ENCODE data around the gene STX3.
A peak's percentile ranks its signal among the peaks of the same experiment; 100 is the strongest.

STX3 gene

DNA sequence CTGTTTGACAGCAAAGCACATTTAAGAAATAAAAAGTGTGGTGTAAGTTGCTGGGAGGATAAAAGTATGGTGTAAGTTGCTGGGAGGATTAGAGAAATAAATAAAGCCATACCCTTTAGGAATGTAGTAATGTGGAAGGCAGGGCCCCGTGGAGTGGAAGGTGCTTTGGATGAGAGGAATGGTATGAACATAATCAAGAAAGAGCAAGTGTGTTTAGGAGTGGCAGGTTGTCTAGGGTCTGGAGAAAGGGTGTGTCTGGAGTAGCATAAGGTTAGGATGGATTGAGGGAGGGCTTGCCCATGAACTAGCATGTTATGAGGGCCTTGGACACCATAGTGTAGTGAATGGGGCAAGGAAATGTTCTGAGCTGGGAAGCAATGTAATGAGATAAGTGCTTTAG, 37.3 kb downstream of the STX3 start:
- Histone ChIP-seq H2BK5ac (ENCODE audit: low read length) (no peak overlapping the region), H4K5ac (ENCODE audit: low read length) (no peak overlapping the region), H3K4me2 (ENCODE audit: low read length) (no peak overlapping the region), H2AK5ac (ENCODE audit: low read length) (no peak overlapping the region), H3K23ac (ENCODE audit: low read length) (no peak overlapping the region), H3K18ac (ENCODE audit: low read length) (no peak overlapping the region), H3K27me3 (ENCODE audit: insufficient read depth, low read length, poor library complexity) (no peaks in the 10 kb centered on the region), H3K4me1 (ENCODE audit: control insufficient read depth, low read depth, low read length) (no peaks in the 10 kb centered on the region), H3K56ac (ENCODE audit: low read length) (no peak overlapping the region), H3K36me3 (ENCODE audit: control insufficient read depth, insufficient read depth, low read length) (peaks cover 4% of the 10 kb centered on the region), H3K9ac (ENCODE audit: low read length) (no peak overlapping the region), H3K4me3 (ENCODE audit: low read length) (no peak overlapping the region), H3K4ac (ENCODE audit: low read depth, low read length) (no peak overlapping the region), H4K8ac (ENCODE audit: low read depth, low read length) (no peak overlapping the region), H2BK15ac (replicated peaks; ENCODE audit: low read depth) (no peak overlapping the region), H3K27ac (ENCODE audit: low read depth, low read length) (no peak overlapping the region), H3K79me2 (ENCODE audit: control insufficient read depth, insufficient read depth, low read length) (no peaks in the 10 kb centered on the region), H2BK120ac (ENCODE audit: low read depth, low read length) (no peak overlapping the region), H3K79me1 (ENCODE audit: low read length) (no peaks in the 10 kb centered on the region)
- DNase-seq = no peak
- no CpG with 5 or more reads among the region's 1 CpG for WGBS (ENCODE audit: extremely low coverage, insufficient coverage, low lambda C conversion rate)

DNA sequence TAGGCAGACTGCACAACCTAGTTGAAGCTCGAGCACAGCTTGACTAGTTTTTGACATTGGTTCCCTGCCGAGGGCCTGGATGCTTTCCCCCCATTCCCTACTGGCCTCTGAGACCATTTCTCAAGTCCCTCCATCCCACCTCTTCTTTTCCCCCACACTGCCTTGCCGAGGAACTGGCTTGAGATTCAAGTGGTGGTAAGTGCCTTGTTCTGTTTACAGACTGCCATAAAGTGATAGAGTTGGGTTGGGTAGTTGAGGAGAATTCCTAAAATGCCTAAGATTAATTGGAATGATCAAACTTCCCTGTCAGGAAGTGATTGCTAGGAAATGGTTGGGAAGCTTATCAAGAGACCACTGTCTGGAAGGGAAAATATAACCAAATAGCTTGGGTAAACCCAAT, 39.2 kb downstream of the STX3 start:
- Histone ChIP-seq H3K27ac (ENCODE audit: low read depth, low read length) (no peak overlapping the region), H3K4me3 (ENCODE audit: low read length) (no peak overlapping the region), H4K8ac (ENCODE audit: low read depth, low read length) (no peak overlapping the region), H4K5ac (ENCODE audit: low read length) (no peak overlapping the region), H2BK120ac (ENCODE audit: low read depth, low read length) (no peak overlapping the region), H3K4me1 (ENCODE audit: control insufficient read depth, low read depth, low read length) (no peaks in the 10 kb centered on the region), H3K56ac (ENCODE audit: low read length) (no peak overlapping the region), H2BK5ac (ENCODE audit: low read length) (no peak overlapping the region), H2AK5ac (ENCODE audit: low read length) (no peak overlapping the region), H3K27me3 (ENCODE audit: insufficient read depth, low read length, poor library complexity) (no peaks in the 10 kb centered on the region), H3K4ac (ENCODE audit: low read depth, low read length) (no peak overlapping the region), H3K18ac (ENCODE audit: low read length) (no peak overlapping the region), H3K79me2 (ENCODE audit: control insufficient read depth, insufficient read depth, low read length) (no peaks in the 10 kb centered on the region), H3K9ac (ENCODE audit: low read length) (no peak overlapping the region), H2BK15ac (replicated peaks; ENCODE audit: low read depth) (no peak overlapping the region), H3K79me1 (ENCODE audit: low read length) (no peaks in the 10 kb centered on the region), H3K4me2 (ENCODE audit: low read length) (no peak overlapping the region), H3K36me3 (ENCODE audit: control insufficient read depth, insufficient read depth, low read length) (peaks cover 4% of the 10 kb centered on the region), H3K23ac (ENCODE audit: low read length) (no peak overlapping the region)
- no peak for DNase-seq
- WGBS (ENCODE audit: extremely low coverage, insufficient coverage, low lambda C conversion rate) = no CpG with 5 or more reads among the region's 3 CpGs

DNA sequence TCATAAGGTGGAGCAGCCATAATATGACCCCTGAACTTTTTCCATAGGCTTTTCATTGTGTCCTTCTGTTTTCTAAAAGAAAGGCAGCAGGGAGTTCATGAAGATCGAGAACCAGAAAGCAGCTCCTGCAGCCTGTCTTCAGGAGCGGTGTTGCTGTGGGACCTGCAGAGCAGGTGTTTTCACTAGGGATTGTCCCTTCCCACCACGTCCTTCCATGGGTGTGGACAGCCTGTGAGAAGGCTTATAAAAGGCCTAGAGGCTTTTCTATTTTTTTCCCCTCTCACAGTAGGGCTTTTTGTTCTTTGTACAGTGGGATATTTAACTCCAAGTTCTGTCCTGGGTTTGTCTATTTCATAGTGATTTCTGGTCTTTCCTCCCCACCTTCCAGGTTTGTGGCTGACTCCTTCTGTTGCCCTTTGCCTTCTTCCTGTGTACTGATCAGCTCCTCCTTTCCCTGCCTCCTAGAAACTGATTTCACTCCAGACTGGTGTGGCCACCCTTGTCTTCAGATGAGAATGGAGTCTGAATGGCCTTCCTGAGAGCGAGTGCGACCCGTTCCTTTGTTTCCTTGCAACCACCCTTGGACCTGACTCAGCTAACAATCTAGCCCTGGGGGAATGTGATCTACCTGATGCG, 45.3 kb downstream of the STX3 start:
- H3K27me3 ChIP-seq (ENCODE audit: insufficient read depth, low read length, poor library complexity) = no peaks in the 10 kb centered on the region
- H3K36me3 ChIP-seq (ENCODE audit: control insufficient read depth, insufficient read depth, low read length) = no peaks in the 10 kb centered on the region
- no peak overlapping the region for H2BK5ac ChIP-seq (ENCODE audit: low read length)
- H3K4me1 ChIP-seq (ENCODE audit: control insufficient read depth, low read depth, low read length) = peaks cover 2% of the 10 kb centered on the region
- no peak overlapping the region for H4K8ac ChIP-seq (ENCODE audit: low read depth, low read length)
- no peaks in the 10 kb centered on the region for H3K79me1 ChIP-seq (ENCODE audit: low read length)
- no peak overlapping the region for H3K18ac ChIP-seq (ENCODE audit: low read length)
- no peak for DNase-seq
- H3K4me2 ChIP-seq (ENCODE audit: low read length) = no peak overlapping the region
- H3K23ac ChIP-seq (ENCODE audit: low read length) = no peak overlapping the region
- H4K5ac ChIP-seq (ENCODE audit: low read length) = no peak overlapping the region
- H3K27ac ChIP-seq (ENCODE audit: low read depth, low read length) = no peak overlapping the region
- no peak overlapping the region for H2AK5ac ChIP-seq (ENCODE audit: low read length)
- no peaks in the 10 kb centered on the region for H3K79me2 ChIP-seq (ENCODE audit: control insufficient read depth, insufficient read depth, low read length)
- no peak overlapping the region for H2BK120ac ChIP-seq (ENCODE audit: low read depth, low read length)
- H3K56ac ChIP-seq (ENCODE audit: low read length) = no peak overlapping the region
- H3K9ac ChIP-seq (ENCODE audit: low read length) = no peak overlapping the region
- H3K4ac ChIP-seq (ENCODE audit: low read depth, low read length) = no peak overlapping the region
- no peak overlapping the region for H2BK15ac ChIP-seq (replicated peaks; ENCODE audit: low read depth)
- no peak overlapping the region for H3K4me3 ChIP-seq (ENCODE audit: low read length)
- no CpG with 5 or more reads among the region's 7 CpGs for WGBS (ENCODE audit: extremely low coverage, insufficient coverage, low lambda C conversion rate)

DNA sequence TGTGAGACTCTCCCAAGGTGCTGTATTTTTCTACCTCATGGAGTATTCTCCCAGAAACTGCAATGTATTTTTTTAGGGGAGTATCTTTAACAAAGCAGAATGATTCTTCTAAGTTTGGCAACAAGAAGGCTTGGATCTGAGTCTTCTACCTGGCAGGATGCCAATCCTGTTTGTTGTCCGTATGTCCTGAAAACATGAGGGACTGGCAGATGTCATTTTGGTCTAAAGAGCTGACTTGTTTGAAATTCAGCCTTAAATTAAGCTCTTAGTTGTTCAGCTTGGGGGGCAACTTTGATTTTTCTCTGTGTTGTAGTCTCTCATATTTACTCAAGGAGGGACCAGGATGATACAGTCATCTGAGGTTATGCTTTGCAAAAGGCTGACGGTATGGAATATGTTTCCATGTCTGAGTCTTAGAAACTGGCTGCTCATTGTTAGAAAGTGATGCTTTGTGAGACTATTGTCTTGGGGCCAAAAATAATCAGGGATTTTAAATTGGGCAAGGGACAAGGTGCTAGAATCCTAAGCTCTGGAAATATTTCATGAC, 46.1 kb downstream of the STX3 start:
- no peak overlapping the region for H3K23ac ChIP-seq (ENCODE audit: low read length)
- H4K8ac ChIP-seq (ENCODE audit: low read depth, low read length) = no peak overlapping the region
- DNase-seq = no peak
- H3K9ac ChIP-seq (ENCODE audit: low read length) = no peak overlapping the region
- H2BK15ac ChIP-seq (replicated peaks; ENCODE audit: low read depth) = no peak overlapping the region
- no peak overlapping the region for H3K4ac ChIP-seq (ENCODE audit: low read depth, low read length)
- no peak overlapping the region for H3K4me2 ChIP-seq (ENCODE audit: low read length)
- no peak overlapping the region for H2AK5ac ChIP-seq (ENCODE audit: low read length)
- peaks cover 2% of the 10 kb centered on the region for H3K4me1 ChIP-seq (ENCODE audit: control insufficient read depth, low read depth, low read length)
- H4K5ac ChIP-seq (ENCODE audit: low read length) = no peak overlapping the region
- H3K27ac ChIP-seq (ENCODE audit: low read depth, low read length) = no peak overlapping the region
- H3K56ac ChIP-seq (ENCODE audit: low read length) = no peak overlapping the region
- no peaks in the 10 kb centered on the region for H3K79me2 ChIP-seq (ENCODE audit: control insufficient read depth, insufficient read depth, low read length)
- no peak overlapping the region for H2BK120ac ChIP-seq (ENCODE audit: low read depth, low read length)
- no peak overlapping the region for H3K4me3 ChIP-seq (ENCODE audit: low read length)
- H3K79me1 ChIP-seq (ENCODE audit: low read length) = no peaks in the 10 kb centered on the region
- no peak overlapping the region for H3K18ac ChIP-seq (ENCODE audit: low read length)
- no peak overlapping the region for H2BK5ac ChIP-seq (ENCODE audit: low read length)
- H3K36me3 ChIP-seq (ENCODE audit: control insufficient read depth, insufficient read depth, low read length) = peaks cover 2% of the 10 kb centered on the region
- no peaks in the 10 kb centered on the region for H3K27me3 ChIP-seq (ENCODE audit: insufficient read depth, low read length, poor library complexity)
- no CpG with 5 or more reads among the region's 2 CpGs for WGBS (ENCODE audit: extremely low coverage, insufficient coverage, low lambda C conversion rate)

DNA sequence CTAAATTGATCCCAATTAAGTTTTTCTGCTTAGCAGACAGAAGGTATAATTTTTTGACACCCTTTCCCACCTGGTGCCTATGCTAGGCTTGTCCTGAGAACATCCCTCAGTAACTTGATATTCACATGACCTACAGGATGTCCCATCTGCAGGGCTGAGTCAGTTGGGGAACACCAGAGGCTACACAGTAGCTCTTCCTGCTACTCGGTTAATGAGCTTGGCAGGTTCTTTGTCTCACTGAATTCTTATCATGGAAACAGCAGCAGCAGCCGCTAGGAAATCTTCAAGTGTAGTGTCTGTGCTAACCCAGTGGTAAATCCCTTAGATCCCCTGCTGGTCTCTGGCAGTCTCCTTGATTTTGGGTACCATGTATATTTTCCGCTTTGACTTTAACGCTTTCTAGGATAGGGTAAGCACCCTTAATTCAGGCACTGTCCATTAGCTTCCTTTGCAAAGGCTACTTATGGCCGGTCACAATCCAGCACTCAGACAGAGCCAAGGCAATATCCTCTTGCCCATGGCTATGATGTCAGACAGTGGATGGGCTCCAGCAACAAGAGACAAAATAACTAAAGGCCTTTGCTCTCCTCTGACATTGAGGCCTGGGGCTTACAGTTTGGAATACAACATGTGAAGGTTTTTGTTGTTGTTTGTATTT, 46.9 kb downstream of the STX3 start:
- no peak overlapping the region for H2AK5ac ChIP-seq (ENCODE audit: low read length)
- H3K4me2 ChIP-seq (ENCODE audit: low read length) = no peak overlapping the region
- H3K36me3 ChIP-seq (ENCODE audit: control insufficient read depth, insufficient read depth, low read length) = peaks cover 7% of the 10 kb centered on the region
- no peak overlapping the region for H3K56ac ChIP-seq (ENCODE audit: low read length)
- H4K8ac ChIP-seq (ENCODE audit: low read depth, low read length) = no peak overlapping the region
- no CpG with 5 or more reads among the region's 5 CpGs for WGBS (ENCODE audit: extremely low coverage, insufficient coverage, low lambda C conversion rate)
- H2BK120ac ChIP-seq (ENCODE audit: low read depth, low read length) = no peak overlapping the region
- no peak overlapping the region for H3K18ac ChIP-seq (ENCODE audit: low read length)
- no peak overlapping the region for H3K9ac ChIP-seq (ENCODE audit: low read length)
- peak; percentile 91 for DNase-seq
- no peaks in the 10 kb centered on the region for H3K27me3 ChIP-seq (ENCODE audit: insufficient read depth, low read length, poor library complexity)
- H3K27ac ChIP-seq (ENCODE audit: low read depth, low read length) = no peak overlapping the region
- no peak overlapping the region for H3K23ac ChIP-seq (ENCODE audit: low read length)
- no peak overlapping the region for H3K4ac ChIP-seq (ENCODE audit: low read depth, low read length)
- H3K4me1 ChIP-seq (ENCODE audit: control insufficient read depth, low read depth, low read length) = peaks cover 2% of the 10 kb centered on the region
- H2BK5ac ChIP-seq (ENCODE audit: low read length) = no peak overlapping the region
- H2BK15ac ChIP-seq (replicated peaks; ENCODE audit: low read depth) = no peak overlapping the region
- peaks cover 2% of the 10 kb centered on the region for H3K79me1 ChIP-seq (ENCODE audit: low read length)
- no peak overlapping the region for H3K4me3 ChIP-seq (ENCODE audit: low read length)
- H3K79me2 ChIP-seq (ENCODE audit: control insufficient read depth, insufficient read depth, low read length) = no peaks in the 10 kb centered on the region
- no peak overlapping the region for H4K5ac ChIP-seq (ENCODE audit: low read length)

Data from mesendoderm (in vitro differentiated cells).